ENCODE data around the gene FGFR3.

DNA sequence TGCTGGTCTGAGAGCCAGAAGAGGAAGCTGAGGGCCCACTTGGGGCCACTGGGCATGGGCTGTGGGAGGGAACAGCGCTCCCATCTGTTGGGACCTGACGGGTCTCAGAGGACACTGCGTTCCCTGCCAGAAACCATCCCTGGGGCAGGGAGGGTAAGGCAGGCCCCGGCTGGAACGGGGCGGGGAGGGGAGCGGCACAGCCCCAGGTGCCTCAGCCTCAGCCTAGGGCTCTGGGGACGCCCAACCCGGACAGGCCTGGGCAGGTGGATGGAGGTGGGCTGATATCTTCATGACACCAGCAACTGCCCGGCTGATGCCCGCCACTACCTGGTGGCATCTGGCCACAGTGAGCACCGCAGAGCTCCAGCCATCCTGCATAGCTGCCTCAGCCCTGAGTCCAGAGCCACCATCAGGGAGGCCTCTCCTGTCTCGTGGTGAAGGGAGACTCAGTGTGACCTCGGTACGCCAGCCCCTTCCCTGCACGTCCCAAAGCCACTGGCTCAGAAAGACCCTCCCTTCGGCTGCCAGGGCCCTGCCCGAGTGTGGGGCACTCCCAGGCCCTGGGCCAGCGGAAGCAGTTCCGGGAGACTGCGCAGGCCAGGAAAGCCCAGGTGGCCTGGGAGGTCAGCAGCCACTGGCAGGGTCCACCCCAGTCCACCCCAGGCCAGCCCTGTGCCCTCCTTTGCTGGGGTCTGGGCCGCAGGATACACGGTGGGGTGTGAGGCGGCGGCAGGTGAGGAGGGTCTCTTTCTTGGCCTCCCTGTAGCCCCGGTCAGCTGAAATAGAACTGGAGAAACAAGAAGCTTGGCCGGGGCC is 34.6 kb upstream of the FGFR3 start:
- no peak for TF ChIP-seq POLR2A (IDR thresholded peaks at IDR 0.05; ENCODE audit: low read depth, low read length)
- no peak for TF ChIP-seq SPI1 (IDR thresholded peaks at IDR 0.05; ENCODE audit: low read depth, low read length)
- no peak for TF ChIP-seq POLR2AphosphoS5 (IDR thresholded peaks at IDR 0.05; ENCODE audit: low read depth, low read length)
- no peak for TF ChIP-seq TAF1 (IDR thresholded peaks at IDR 0.05; ENCODE audit: low read depth, low read length)
